GM23338 (cell line): ENCODE data around the gene AIF1L. TPM values are rescaled to one million over a fixed set of nuclear protein-coding genes. Genes with fewer than 3 reads are reported as not detected.

Experiments
- ATAC-seq: fragments of 200-7000 bp; cut with Tn5 transposase; 3 replicates; pipeline ENCODE4 v1.9.1; 2020
- DNase-seq: peaks from one replicate; pipeline ENCODE4 v3.0.0-alpha.2; 2015; ENCODE audit warnings: low spot score
- H2AFZ ChIP-seq: fragments of 200-600 bp; sonication (generic); 2 replicates; pipeline ENCODE4 v1.8.0; 2016; ENCODE audit warnings: antibody characterized with exemption, mild to moderate bottlenecking, moderate library complexity
- H3F3A ChIP-seq: fragments of 200-600 bp; sonication (generic); replicated peaks from 2 replicates; pipeline ENCODE4 v1.8.0; 2017; ENCODE audit warnings: antibody characterized with exemption, mixed run types, low read depth
- H3K27ac ChIP-seq: fragments of 200-600 bp; sonication (generic); 2 replicates; pipeline ENCODE4 v1.6.1; 2016; ENCODE audit warnings: low read depth
- H3K27me3 ChIP-seq: fragments of 200-600 bp; sonication (generic); 2 replicates; pipeline ENCODE4 v1.8.0; 2016; ENCODE audit warnings: mild to moderate bottlenecking, mixed run types, moderate library complexity; ENCODE audit not compliant: insufficient read depth
- H3K36me3 ChIP-seq: fragments of 200-600 bp; sonication (generic); 2 replicates; pipeline ENCODE4 v1.8.0; 2016; ENCODE audit warnings: mild to moderate bottlenecking; ENCODE audit not compliant: insufficient read depth
- H3K4me1 ChIP-seq: fragments of 200-600 bp; sonication (generic); 2 replicates; pipeline ENCODE4 v1.8.0; 2016; ENCODE audit warnings: mild to moderate bottlenecking, moderate library complexity; ENCODE audit not compliant: insufficient read depth
- H3K4me2 ChIP-seq: fragments of 200-600 bp; sonication (generic); 2 replicates; pipeline ENCODE4 v1.7.1; 2017; ENCODE audit warnings: mixed run types
- H3K4me3 ChIP-seq: fragments of 200-600 bp; sonication (generic); 2 replicates; pipeline ENCODE4 v1.6.1; 2016; ENCODE audit warnings: mixed run types
- H3K79me2 ChIP-seq: fragments of 200-600 bp; sonication (generic); replicated peaks from 2 replicates; pipeline ENCODE4 v1.8.0; 2017; ENCODE audit warnings: mild to moderate bottlenecking; ENCODE audit not compliant: insufficient read depth
- H3K9me2 ChIP-seq: fragments of 200-600 bp; sonication (generic); 2 replicates; pipeline ENCODE4 v1.8.0; 2017; ENCODE audit not compliant: insufficient read depth
- H4K20me1 ChIP-seq: fragments of 200-600 bp; sonication (generic); replicated peaks from 2 replicates; pipeline ENCODE4 v1.8.0; 2017; ENCODE audit warnings: mild to moderate bottlenecking; ENCODE audit not compliant: insufficient read depth
- H3K27ac Mint-ChIP-seq: 2 replicates; pipeline ENCODE4 v1.8.0; 2020; ENCODE audit warnings: inconsistent platforms, mild to moderate bottlenecking, moderate library complexity, mixed read lengths
- H3K27me3 Mint-ChIP-seq: 3 replicates; pipeline ENCODE4 v1.8.0; 2022; ENCODE audit warnings: low read depth, mild to moderate bottlenecking, moderate library complexity, mixed read lengths, inconsistent platforms; ENCODE audit not compliant: insufficient read depth, poor library complexity
- H3K36me3 Mint-ChIP-seq: 3 replicates; pipeline ENCODE4 v1.8.0; 2021; ENCODE audit warnings: low read depth, mild to moderate bottlenecking, inconsistent platforms, moderate library complexity, mixed read lengths
- H3K4me1 Mint-ChIP-seq: 3 replicates; pipeline ENCODE4 v1.8.0; 2020; ENCODE audit warnings: mild to moderate bottlenecking, inconsistent platforms, mixed read lengths
- H3K4me3 Mint-ChIP-seq: 3 replicates; pipeline ENCODE4 v1.8.0; 2021; ENCODE audit warnings: moderate library complexity, mild to moderate bottlenecking, inconsistent platforms, mixed read lengths
- H3K9me3 Mint-ChIP-seq: 3 replicates; pipeline ENCODE4 v1.8.0; 2020; ENCODE audit warnings: moderate library complexity, mild to moderate bottlenecking, inconsistent platforms, mixed read lengths
- ZNF331 ChIP-seq: fragments of 250-450 bp; sonication (Bioruptor Pico); IDR thresholded peaks from 2 replicates; pipeline ENCODE4 v1.5.0; 2020; ENCODE audit warnings: low read depth, mild to moderate bottlenecking, moderate library complexity
- polyA plus RNA-seq: library from polyadenylated mRNA; unstranded; fragments of >200 nt; fragmentation: Nextera tagmentation; extraction: Ambion mirVana; gene quantifications from 2 replicates; pipeline ENCODE4 v1.2.1, GENCODE V29; 2016
- total RNA-seq: library from RNA; depleted of rRNA; stranded (reverse); fragments of >200 nt; shearing (Covaris generic); gene quantifications from 2 replicates; pipeline ENCODE4 v1.2.3, GENCODE V29; 2014
- TF ChIP-seq, protein P1 (sequence below): fragments of 250-450 bp; sonication (Bioruptor Pico); IDR thresholded peaks from 2 replicates; pipeline ENCODE4 v1.5.0; 2020; ENCODE audit warnings: mild to moderate bottlenecking, moderate library complexity

AIF1L gene
- total and polyA plus RNA-seq, 2 experiments from 2014 or later: 76.4 to 87.8 TPM

DNA sequence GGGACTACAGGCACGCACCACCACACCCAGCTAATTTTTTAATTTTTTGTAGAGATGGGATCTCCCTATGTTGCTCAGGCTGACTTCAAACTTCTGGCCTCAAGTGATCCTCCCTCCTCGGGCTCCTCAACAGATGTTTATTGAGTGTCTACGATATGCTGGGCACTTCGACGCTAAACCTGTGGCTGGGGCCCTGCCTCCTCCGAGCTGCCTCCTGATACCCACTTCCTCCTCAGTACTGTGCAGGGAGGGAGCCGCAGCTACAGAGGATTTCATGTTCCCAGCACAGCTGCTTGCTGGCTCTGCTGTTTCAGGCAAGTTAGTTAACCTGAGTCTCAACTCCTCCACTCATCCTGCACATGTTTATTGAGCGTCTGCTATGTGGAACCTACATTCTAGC lies 9.6 kb downstream of the AIF1L start:
- Mint-ChIP-seq H3K27ac (peak overlapping the region; percentile 80), H3K9me3 (no peaks in the 10 kb centered on the region; the same call in 2 of the 3 replicates), H3K4me1 (peaks cover 48% of the 10 kb centered on the region), H3K27me3 (peaks cover 27% of the 10 kb centered on the region), H3K4me3 (no peak overlapping the region), H3K36me3 (peaks cover 52% of the 10 kb centered on the region)
- Histone ChIP-seq H3K4me1 (peaks cover 34% of the 10 kb centered on the region), H3K4me3 (no peak overlapping the region), H3K36me3 (no peaks in the 10 kb centered on the region; the same call in 1 of the 2 replicates), H3K79me2 (0 out of 2 replicates have a peak, but pooled peaks cover 5% of the 10 kb centered on the region), H2AFZ (no peak overlapping the region), H4K20me1 (0 out of 2 replicates have a peak, but pooled peaks cover 6% of the 10 kb centered on the region), H3K9me2 (no peaks in the 10 kb centered on the region), H3K27me3 (no peaks in the 10 kb centered on the region), H3K27ac (no peak overlapping the region), H3K4me2 (no peak overlapping the region), H3F3A (peaks cover 9% of the 10 kb centered on the region)
- DNase-seq (no peak), ATAC-seq (no peak)
- TF ChIP-seq, protein P1, sequence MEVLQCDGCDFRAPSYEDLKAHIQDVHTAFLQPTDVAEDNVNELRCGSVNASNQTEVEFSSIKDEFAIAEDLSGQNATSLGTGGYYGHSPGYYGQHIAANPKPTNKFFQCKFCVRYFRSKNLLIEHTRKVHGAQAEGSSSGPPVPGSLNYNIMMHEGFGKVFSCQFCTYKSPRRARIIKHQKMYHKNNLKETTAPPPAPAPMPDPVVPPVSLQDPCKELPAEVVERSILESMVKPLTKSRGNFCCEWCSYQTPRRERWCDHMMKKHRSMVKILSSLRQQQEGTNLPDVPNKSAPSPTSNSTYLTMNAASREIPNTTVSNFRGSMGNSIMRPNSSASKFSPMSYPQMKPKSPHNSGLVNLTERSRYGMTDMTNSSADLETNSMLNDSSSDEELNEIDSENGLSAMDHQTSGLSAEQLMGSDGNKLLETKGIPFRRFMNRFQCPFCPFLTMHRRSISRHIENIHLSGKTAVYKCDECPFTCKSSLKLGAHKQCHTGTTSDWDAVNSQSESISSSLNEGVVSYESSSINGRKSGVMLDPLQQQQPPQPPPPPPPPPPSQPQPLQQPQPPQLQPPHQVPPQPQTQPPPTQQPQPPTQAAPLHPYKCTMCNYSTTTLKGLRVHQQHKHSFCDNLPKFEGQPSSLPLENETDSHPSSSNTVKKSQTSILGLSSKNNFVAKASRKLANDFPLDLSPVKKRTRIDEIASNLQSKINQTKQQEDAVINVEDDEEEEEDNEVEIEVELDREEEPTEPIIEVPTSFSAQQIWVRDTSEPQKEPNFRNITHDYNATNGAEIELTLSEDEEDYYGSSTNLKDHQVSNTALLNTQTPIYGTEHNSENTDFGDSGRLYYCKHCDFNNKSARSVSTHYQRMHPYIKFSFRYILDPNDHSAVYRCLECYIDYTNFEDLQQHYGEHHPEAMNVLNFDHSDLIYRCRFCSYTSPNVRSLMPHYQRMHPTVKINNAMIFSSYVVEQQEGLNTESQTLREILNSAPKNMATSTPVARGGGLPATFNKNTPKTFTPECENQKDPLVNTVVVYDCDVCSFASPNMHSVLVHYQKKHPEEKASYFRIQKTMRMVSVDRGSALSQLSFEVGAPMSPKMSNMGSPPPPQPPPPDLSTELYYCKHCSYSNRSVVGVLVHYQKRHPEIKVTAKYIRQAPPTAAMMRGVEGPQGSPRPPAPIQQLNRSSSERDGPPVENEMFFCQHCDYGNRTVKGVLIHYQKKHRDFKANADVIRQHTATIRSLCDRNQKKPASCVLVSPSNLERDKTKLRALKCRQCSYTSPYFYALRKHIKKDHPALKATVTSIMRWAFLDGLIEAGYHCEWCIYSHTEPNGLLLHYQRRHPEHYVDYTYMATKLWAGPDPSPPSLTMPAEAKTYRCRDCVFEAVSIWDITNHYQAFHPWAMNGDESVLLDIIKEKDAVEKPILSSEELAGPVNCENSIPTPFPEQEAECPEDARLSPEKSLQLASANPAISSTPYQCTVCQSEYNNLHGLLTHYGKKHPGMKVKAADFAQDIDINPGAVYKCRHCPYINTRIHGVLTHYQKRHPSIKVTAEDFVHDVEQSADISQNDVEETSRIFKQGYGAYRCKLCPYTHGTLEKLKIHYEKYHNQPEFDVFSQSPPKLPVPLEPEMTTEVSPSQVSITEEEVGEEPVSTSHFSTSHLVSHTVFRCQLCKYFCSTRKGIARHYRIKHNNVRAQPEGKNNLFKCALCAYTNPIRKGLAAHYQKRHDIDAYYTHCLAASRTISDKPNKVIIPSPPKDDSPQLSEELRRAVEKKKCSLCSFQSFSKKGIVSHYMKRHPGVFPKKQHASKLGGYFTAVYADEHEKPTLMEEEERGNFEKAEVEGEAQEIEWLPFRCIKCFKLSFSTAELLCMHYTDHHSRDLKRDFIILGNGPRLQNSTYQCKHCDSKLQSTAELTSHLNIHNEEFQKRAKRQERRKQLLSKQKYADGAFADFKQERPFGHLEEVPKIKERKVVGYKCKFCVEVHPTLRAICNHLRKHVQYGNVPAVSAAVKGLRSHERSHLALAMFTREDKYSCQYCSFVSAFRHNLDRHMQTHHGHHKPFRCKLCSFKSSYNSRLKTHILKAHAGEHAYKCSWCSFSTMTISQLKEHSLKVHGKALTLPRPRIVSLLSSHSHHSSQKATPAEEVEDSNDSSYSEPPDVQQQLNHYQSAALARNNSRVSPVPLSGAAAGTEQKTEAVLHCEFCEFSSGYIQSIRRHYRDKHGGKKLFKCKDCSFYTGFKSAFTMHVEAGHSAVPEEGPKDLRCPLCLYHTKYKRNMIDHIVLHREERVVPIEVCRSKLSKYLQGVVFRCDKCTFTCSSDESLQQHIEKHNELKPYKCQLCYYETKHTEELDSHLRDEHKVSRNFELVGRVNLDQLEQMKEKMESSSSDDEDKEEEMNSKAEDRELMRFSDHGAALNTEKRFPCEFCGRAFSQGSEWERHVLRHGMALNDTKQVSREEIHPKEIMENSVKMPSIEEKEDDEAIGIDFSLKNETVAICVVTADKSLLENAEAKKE (CRISPR knock-in tag): no peak

DNA sequence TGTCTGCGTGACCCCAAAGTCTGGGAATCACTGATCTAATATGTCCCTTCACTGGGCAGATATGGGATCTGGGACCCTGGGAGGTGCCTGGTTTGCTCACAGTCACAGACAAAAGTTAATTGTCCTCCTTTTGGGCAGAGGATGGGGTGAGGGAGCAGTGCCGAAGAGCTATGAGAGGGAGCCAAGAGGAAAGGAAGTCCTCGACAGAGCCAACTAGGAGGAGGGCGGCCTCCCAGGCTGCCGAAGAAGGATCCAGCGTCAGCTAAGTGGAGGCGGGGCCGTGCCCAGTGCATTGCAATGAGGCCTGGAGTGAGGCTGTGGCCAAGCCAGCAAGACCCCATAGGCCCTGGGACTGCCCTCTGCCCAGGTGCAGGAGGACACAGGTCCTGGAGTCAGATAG lies 11.4 kb downstream of the AIF1L start:
- Histone ChIP-seq H3K79me2 (0 out of 2 replicates have a peak, but pooled peaks cover 5% of the 10 kb centered on the region), H3K4me3 (no peak overlapping the region), H3K27ac (0 out of 2 replicates have a peak overlapping the region, but pooled peaks have one; percentile 69), H4K20me1 (0 out of 2 replicates have a peak, but pooled peaks cover 6% of the 10 kb centered on the region), H3K27me3 (no peaks in the 10 kb centered on the region), H3K36me3 (peaks cover 6% of the 10 kb centered on the region; the same call in 1 of the 2 replicates), H3K9me2 (no peaks in the 10 kb centered on the region), H2AFZ (no peak overlapping the region), H3F3A (peaks cover 8% of the 10 kb centered on the region), H3K4me2 (no peak overlapping the region), H3K4me1 (peaks cover 28% of the 10 kb centered on the region)
- no peak for TF ChIP-seq ZNF331 (CRISPR knock-in tag)
- no peak overlapping the region for H3K27ac Mint-ChIP-seq
- no peak overlapping the region for H3K4me3 Mint-ChIP-seq
- no peak for DNase-seq
- peaks cover 52% of the 10 kb centered on the region for H3K4me1 Mint-ChIP-seq
- H3K27me3 Mint-ChIP-seq: peaks cover 29% of the 10 kb centered on the region
- no peak for ATAC-seq
- peaks cover 57% of the 10 kb centered on the region for H3K36me3 Mint-ChIP-seq
- H3K9me3 Mint-ChIP-seq: no peaks in the 10 kb centered on the region; the same call in 2 of the 3 replicates
